A673 (cell line): ENCODE results near the gene CEBPA. TPM values are rescaled to one million over a fixed set of nuclear protein-coding genes. Genes with fewer than 3 reads are reported as not detected.

ENCODE experiments used
- BruUV-seq: library from RNA; stranded (reverse); fragments of 400-500 nt; replicated peaks from 2 replicates; lab custom pipeline; 2021; lab: Mats Ljungman, UMichigan
- CTCF ChIA-PET: fragments of 300-600 bp; sonication (Branson Sonifier 250); formaldehyde crosslinking; loops from one replicate; lab custom pipeline; 2022; ENCODE audit warnings: antibody characterized with exemption; lab: Charles Lee
- POLR2A ChIA-PET: fragments of 300-600 bp; sonication (Branson Sonifier 250); formaldehyde crosslinking; loops from one replicate; lab custom pipeline; 2022; ENCODE audit warnings: antibody characterized with exemption; ENCODE audit not compliant: low non-redundant PET; lab: Charles Lee
- DNase-seq: peaks from one replicate; pipeline ENCODE4 v3.0.0-alpha.2; 2015; ENCODE audit warnings: low spot score
- H3K27ac ChIP-seq: fragments of 200-600 bp; sonication (generic); 2 replicates; pipeline ENCODE4 v1.5.1; 2016; ENCODE audit warnings: mixed run types, low read depth, mild to moderate bottlenecking, mixed read lengths, antibody characterized with exemption, low read length; ENCODE audit not compliant: poor library complexity, severe bottlenecking
- H3K27me3 ChIP-seq: fragments of 200-600 bp; sonication (generic); replicated peaks from 2 replicates; pipeline ENCODE4 v1.6.1; 2017; ENCODE audit warnings: mixed run types, low read depth, mild to moderate bottlenecking, mixed read lengths, antibody characterized with exemption, low read length; ENCODE audit not compliant: insufficient read depth, poor library complexity
- H3K36me3 ChIP-seq: fragments of 200-600 bp; sonication (generic); 2 replicates; pipeline ENCODE4 v1.6.1; 2016; ENCODE audit warnings: mixed run types, mild to moderate bottlenecking, mixed read lengths, antibody characterized with exemption, low read length; ENCODE audit not compliant: insufficient read depth, poor library complexity, severe bottlenecking
- H3K4me1 ChIP-seq: fragments of 200-600 bp; sonication (generic); 2 replicates; pipeline ENCODE4 v1.6.1; 2017; ENCODE audit warnings: mixed run types, mild to moderate bottlenecking, mixed read lengths, antibody characterized with exemption, low read length; ENCODE audit not compliant: insufficient read depth, poor library complexity, severe bottlenecking
- H3K4me3 ChIP-seq: fragments of 200-600 bp; sonication (generic); 2 replicates; pipeline ENCODE4 v1.5.1; 2016; ENCODE audit warnings: low read depth, mixed run types, mild to moderate bottlenecking, mixed read lengths, low read length; ENCODE audit not compliant: poor library complexity, severe bottlenecking
- H3K9me3 ChIP-seq: fragments of 200-600 bp; sonication (generic); 2 replicates; pipeline ENCODE4 v1.6.1; 2016; ENCODE audit warnings: mixed run types, low read depth, mild to moderate bottlenecking, mixed read lengths, antibody characterized with exemption, low read length; ENCODE audit not compliant: poor library complexity, severe bottlenecking
- EZH2 ChIP-seq: fragments of 200-600 bp; sonication (generic); IDR thresholded peaks from 2 replicates; pipeline ENCODE4 v1.6.1; 2017; ENCODE audit warnings: borderline replicate concordance, low read depth, mild to moderate bottlenecking, mixed read lengths, antibody characterized with exemption, low read length; ENCODE audit not compliant: poor library complexity, severe bottlenecking
- intact Hi-C: fragments of 100-400 bp; cut with micrococcal nuclease; formaldehyde crosslinking; loops from one replicate; pipeline ENCODE4 v1.10.0; 2022; ENCODE audit not compliant: unreplicated experiment
- total RNA-seq: library from RNA; stranded (reverse); gene quantifications from 2 replicates; pipeline ENCODE4 v1.2.3, GENCODE V29; 2021
- TF ChIP-seq, protein P1 (sequence below): fragments of 300-800, 200-600 bp; sonication (generic); conservative IDR thresholded peaks from 2 replicates; pipeline ENCODE4 v1.5.1; 2017; ENCODE audit warnings: low read depth, mild to moderate bottlenecking, antibody characterized with exemption, low read length, moderate library complexity, mixed read lengths

The CEBPA gene
- total RNA-seq, 1 experiment from 2014 or later: 1.4 TPM

DNA sequence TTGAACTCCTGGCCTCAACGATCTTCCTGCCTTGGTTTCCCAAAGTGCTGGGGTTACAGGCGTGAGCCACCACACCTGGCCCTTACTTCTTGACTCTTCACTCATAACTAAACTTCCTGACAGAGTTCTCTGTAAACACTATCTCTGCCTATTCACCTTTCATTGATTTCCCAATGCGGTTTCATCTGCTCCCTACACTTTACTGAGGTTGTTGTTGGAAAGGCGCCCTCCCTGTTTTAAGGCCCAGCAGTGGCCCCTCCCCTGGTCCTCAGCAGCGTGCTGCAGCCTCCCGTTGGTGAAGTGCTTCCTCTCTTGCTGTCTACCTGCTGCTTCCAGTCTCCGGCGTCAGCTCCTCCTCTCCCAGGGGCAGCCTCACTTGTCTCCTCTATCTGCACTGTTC, 26.7 kb upstream of the CEBPA start:
- Histone ChIP-seq H3K36me3 (no peaks in the 10 kb centered on the region), H3K4me3 (no peak overlapping the region), H3K9me3 (no peaks in the 10 kb centered on the region), H3K4me1 (no peaks in the 10 kb centered on the region), H3K27me3 (no peaks in the 10 kb centered on the region), H3K27ac (no peak overlapping the region)
- TF ChIP-seq, protein P1, sequence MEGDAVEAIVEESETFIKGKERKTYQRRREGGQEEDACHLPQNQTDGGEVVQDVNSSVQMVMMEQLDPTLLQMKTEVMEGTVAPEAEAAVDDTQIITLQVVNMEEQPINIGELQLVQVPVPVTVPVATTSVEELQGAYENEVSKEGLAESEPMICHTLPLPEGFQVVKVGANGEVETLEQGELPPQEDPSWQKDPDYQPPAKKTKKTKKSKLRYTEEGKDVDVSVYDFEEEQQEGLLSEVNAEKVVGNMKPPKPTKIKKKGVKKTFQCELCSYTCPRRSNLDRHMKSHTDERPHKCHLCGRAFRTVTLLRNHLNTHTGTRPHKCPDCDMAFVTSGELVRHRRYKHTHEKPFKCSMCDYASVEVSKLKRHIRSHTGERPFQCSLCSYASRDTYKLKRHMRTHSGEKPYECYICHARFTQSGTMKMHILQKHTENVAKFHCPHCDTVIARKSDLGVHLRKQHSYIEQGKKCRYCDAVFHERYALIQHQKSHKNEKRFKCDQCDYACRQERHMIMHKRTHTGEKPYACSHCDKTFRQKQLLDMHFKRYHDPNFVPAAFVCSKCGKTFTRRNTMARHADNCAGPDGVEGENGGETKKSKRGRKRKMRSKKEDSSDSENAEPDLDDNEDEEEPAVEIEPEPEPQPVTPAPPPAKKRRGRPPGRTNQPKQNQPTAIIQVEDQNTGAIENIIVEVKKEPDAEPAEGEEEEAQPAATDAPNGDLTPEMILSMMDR: no peak
- no peak for TF ChIP-seq EZH2
- CTCF ChIA-PET: no interaction called here
- POLR2A ChIA-PET: interaction anchor here (0.6 kb wide), 1 partner anchor 45 kb away, joined by 4 read pairs; no protein-coding TSS in a partner anchor
- DNase-seq: no peak
- BruUV-seq: no TSS peak
- intact Hi-C loops: no loop called here

DNA sequence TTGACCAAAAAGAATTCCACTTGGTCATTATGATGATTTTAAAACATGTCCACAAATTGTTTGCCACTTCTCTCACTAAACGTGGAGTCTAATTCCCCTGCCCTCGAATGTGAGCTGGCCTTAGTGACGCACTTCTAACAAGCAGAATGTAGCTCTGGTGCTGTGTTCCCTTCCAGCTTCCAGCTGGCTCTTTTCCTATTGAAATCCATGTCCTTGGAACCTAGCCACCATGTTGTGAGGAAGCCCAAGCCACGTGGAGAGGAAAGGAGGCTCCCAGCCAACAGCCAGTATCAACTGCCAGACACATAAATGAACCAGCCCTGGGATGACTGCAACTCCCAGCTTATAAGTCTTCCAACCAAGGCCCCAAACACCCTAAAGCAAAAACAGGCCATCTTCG, 23.6 kb upstream of the CEBPA start:
- no peak for DNase-seq
- H3K4me1 ChIP-seq: no peaks in the 10 kb centered on the region
- ChIA-PET CTCF (no interaction called here), POLR2A (no interaction called here)
- H3K27ac ChIP-seq: no peak overlapping the region
- H3K9me3 ChIP-seq: no peaks in the 10 kb centered on the region
- TF ChIP-seq EZH2: no peak
- TF ChIP-seq, protein P1: no peak
- intact Hi-C loops: no loop called here
- no TSS peak for BruUV-seq
- H3K4me3 ChIP-seq: no peak overlapping the region
- no peaks in the 10 kb centered on the region for H3K27me3 ChIP-seq
- H3K36me3 ChIP-seq: no peaks in the 10 kb centered on the region

DNA sequence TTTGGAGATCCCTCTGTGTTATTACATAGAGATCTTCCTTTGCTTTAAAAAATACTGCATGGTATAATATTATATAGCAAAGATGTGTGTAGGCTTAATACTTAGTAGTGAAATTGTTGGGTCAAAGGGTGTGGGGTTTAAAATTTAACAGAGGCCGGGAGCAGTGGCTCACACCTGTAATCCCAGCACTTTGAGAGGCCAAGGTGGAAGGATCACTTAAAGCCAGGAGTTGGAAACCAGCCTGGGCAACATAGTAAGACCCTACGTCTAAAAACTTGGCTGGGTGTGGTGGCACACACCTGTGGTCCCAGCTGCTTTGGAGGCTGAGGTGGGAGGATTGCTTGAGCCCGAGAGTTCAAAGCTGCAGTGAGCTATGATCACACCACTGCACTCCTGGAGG, 22.3 kb upstream of the CEBPA start:
- Histone ChIP-seq H3K27ac (no peak overlapping the region), H3K9me3 (no peaks in the 10 kb centered on the region), H3K4me1 (no peaks in the 10 kb centered on the region), H3K27me3 (no peaks in the 10 kb centered on the region), H3K4me3 (no peak overlapping the region), H3K36me3 (no peaks in the 10 kb centered on the region)
- no peak for DNase-seq
- intact Hi-C loops: no loop called here
- no peak for TF ChIP-seq EZH2
- TF ChIP-seq, protein P1: no peak
- CTCF ChIA-PET: no interaction called here
- no TSS peak for BruUV-seq
- POLR2A ChIA-PET: interaction anchor here (0.7 kb wide), 1 partner anchor 69 kb away, joined by 3 read pairs; no protein-coding TSS in a partner anchor
